GM23338 (cell line): ENCODE measurements around the gene GFRA1. TPM values are rescaled to one million over a fixed set of nuclear protein-coding genes. Genes with fewer than 3 reads are reported as not detected.

Experiments
- ATAC-seq: fragments of 200-7000 bp; cut with Tn5 transposase; 3 replicates; pipeline ENCODE4 v1.9.1; 2020
- DNase-seq: peaks from one replicate; pipeline ENCODE4 v3.0.0-alpha.2; 2015; ENCODE audit warnings: low spot score
- H2AFZ ChIP-seq: fragments of 200-600 bp; sonication (generic); 2 replicates; pipeline ENCODE4 v1.8.0; 2016; ENCODE audit warnings: antibody characterized with exemption, mild to moderate bottlenecking, moderate library complexity
- H3F3A ChIP-seq: fragments of 200-600 bp; sonication (generic); replicated peaks from 2 replicates; pipeline ENCODE4 v1.8.0; 2017; ENCODE audit warnings: antibody characterized with exemption, mixed run types, low read depth
- H3K27ac ChIP-seq: fragments of 200-600 bp; sonication (generic); 2 replicates; pipeline ENCODE4 v1.6.1; 2016; ENCODE audit warnings: low read depth
- H3K27me3 ChIP-seq: fragments of 200-600 bp; sonication (generic); 2 replicates; pipeline ENCODE4 v1.8.0; 2016; ENCODE audit warnings: mild to moderate bottlenecking, mixed run types, moderate library complexity; ENCODE audit not compliant: insufficient read depth
- H3K36me3 ChIP-seq: fragments of 200-600 bp; sonication (generic); 2 replicates; pipeline ENCODE4 v1.8.0; 2016; ENCODE audit warnings: mild to moderate bottlenecking; ENCODE audit not compliant: insufficient read depth
- H3K4me1 ChIP-seq: fragments of 200-600 bp; sonication (generic); 2 replicates; pipeline ENCODE4 v1.8.0; 2016; ENCODE audit warnings: mild to moderate bottlenecking, moderate library complexity; ENCODE audit not compliant: insufficient read depth
- H3K4me2 ChIP-seq: fragments of 200-600 bp; sonication (generic); 2 replicates; pipeline ENCODE4 v1.7.1; 2017; ENCODE audit warnings: mixed run types
- H3K4me3 ChIP-seq: fragments of 200-600 bp; sonication (generic); 2 replicates; pipeline ENCODE4 v1.6.1; 2016; ENCODE audit warnings: mixed run types
- H3K79me2 ChIP-seq: fragments of 200-600 bp; sonication (generic); replicated peaks from 2 replicates; pipeline ENCODE4 v1.8.0; 2017; ENCODE audit warnings: mild to moderate bottlenecking; ENCODE audit not compliant: insufficient read depth
- H3K9me2 ChIP-seq: fragments of 200-600 bp; sonication (generic); 2 replicates; pipeline ENCODE4 v1.8.0; 2017; ENCODE audit not compliant: insufficient read depth
- H4K20me1 ChIP-seq: fragments of 200-600 bp; sonication (generic); replicated peaks from 2 replicates; pipeline ENCODE4 v1.8.0; 2017; ENCODE audit warnings: mild to moderate bottlenecking; ENCODE audit not compliant: insufficient read depth
- H3K27ac Mint-ChIP-seq: 2 replicates; pipeline ENCODE4 v1.8.0; 2020; ENCODE audit warnings: inconsistent platforms, mild to moderate bottlenecking, moderate library complexity, mixed read lengths
- H3K27me3 Mint-ChIP-seq: 3 replicates; pipeline ENCODE4 v1.8.0; 2022; ENCODE audit warnings: low read depth, mild to moderate bottlenecking, moderate library complexity, mixed read lengths, inconsistent platforms; ENCODE audit not compliant: insufficient read depth, poor library complexity
- H3K36me3 Mint-ChIP-seq: 3 replicates; pipeline ENCODE4 v1.8.0; 2021; ENCODE audit warnings: low read depth, mild to moderate bottlenecking, inconsistent platforms, moderate library complexity, mixed read lengths
- H3K4me1 Mint-ChIP-seq: 3 replicates; pipeline ENCODE4 v1.8.0; 2020; ENCODE audit warnings: mild to moderate bottlenecking, inconsistent platforms, mixed read lengths
- H3K4me3 Mint-ChIP-seq: 3 replicates; pipeline ENCODE4 v1.8.0; 2021; ENCODE audit warnings: moderate library complexity, mild to moderate bottlenecking, inconsistent platforms, mixed read lengths
- H3K9me3 Mint-ChIP-seq: 3 replicates; pipeline ENCODE4 v1.8.0; 2020; ENCODE audit warnings: moderate library complexity, mild to moderate bottlenecking, inconsistent platforms, mixed read lengths
- CREB1 ChIP-seq: fragments of 250-450 bp; sonication (Bioruptor Pico); IDR thresholded peaks from 2 replicates; pipeline ENCODE4 v1.5.0; 2020; ENCODE audit warnings: low read depth, mild to moderate bottlenecking, moderate library complexity
- EZH2phosphoT487 ChIP-seq: fragments of 200-600 bp; sonication (generic); IDR thresholded peaks from one replicate; pipeline ENCODE4 v1.8.1; 2018; ENCODE audit warnings: antibody characterized with exemption; ENCODE audit not compliant: unreplicated experiment
- JUNB ChIP-seq: IDR thresholded peaks from one replicate; pipeline ENCODE4 v1.6.1; 2016; ENCODE audit warnings: antibody characterized with exemption; ENCODE audit not compliant: unreplicated experiment
- NANOG ChIP-seq: IDR thresholded peaks from 2 replicates; pipeline ENCODE4 v1.6.1; 2016; ENCODE audit warnings: antibody characterized with exemption, borderline replicate concordance
- POLR2AphosphoS5 ChIP-seq: IDR thresholded peaks from 2 replicates; pipeline ENCODE4 v1.6.1; 2016; ENCODE audit warnings: antibody characterized with exemption, low read depth
- STAT1 ChIP-seq: IDR thresholded peaks from one replicate; pipeline ENCODE4 v1.6.1; 2016; ENCODE audit warnings: antibody characterized with exemption; ENCODE audit not compliant: unreplicated experiment
- ZNF331 ChIP-seq: fragments of 250-450 bp; sonication (Bioruptor Pico); IDR thresholded peaks from 2 replicates; pipeline ENCODE4 v1.5.0; 2020; ENCODE audit warnings: low read depth, mild to moderate bottlenecking, moderate library complexity
- polyA plus RNA-seq: library from polyadenylated mRNA; unstranded; fragments of >200 nt; fragmentation: Nextera tagmentation; extraction: Ambion mirVana; gene quantifications from 2 replicates; pipeline ENCODE4 v1.2.1, GENCODE V29; 2016
- total RNA-seq: library from RNA; depleted of rRNA; stranded (reverse); fragments of >200 nt; shearing (Covaris generic); gene quantifications from 2 replicates; pipeline ENCODE4 v1.2.3, GENCODE V29; 2014
- TF ChIP-seq, protein P1 (sequence below), 2 experiments: fragments of 200-600 bp in 1 of 2; sonication (generic) in 1 of 2; conservative IDR thresholded peaks; 2 replicates each; pipeline versions ENCODE4 v1.5.1 to v1.6.1; 2016 to 2017; ENCODE audit warnings: antibody characterized with exemption in 2 of 2, low read depth in 2 of 2, mild to moderate bottlenecking in 2 of 2, moderate library complexity in 1 of 2
- TF ChIP-seq, protein P2 (sequence below): IDR thresholded peaks from one replicate; pipeline ENCODE4 v1.6.1; 2018; ENCODE audit warnings: antibody characterized with exemption; ENCODE audit not compliant: unreplicated experiment
- TF ChIP-seq, protein P3 (sequence below): fragments of 250-450 bp; sonication (Bioruptor Pico); IDR thresholded peaks from 2 replicates; pipeline ENCODE4 v1.5.0; 2020; ENCODE audit warnings: mild to moderate bottlenecking, moderate library complexity

The GFRA1 gene
- total and polyA plus RNA-seq, 2 experiments from 2014 or later = 1.4 to 2.8 TPM

DNA sequence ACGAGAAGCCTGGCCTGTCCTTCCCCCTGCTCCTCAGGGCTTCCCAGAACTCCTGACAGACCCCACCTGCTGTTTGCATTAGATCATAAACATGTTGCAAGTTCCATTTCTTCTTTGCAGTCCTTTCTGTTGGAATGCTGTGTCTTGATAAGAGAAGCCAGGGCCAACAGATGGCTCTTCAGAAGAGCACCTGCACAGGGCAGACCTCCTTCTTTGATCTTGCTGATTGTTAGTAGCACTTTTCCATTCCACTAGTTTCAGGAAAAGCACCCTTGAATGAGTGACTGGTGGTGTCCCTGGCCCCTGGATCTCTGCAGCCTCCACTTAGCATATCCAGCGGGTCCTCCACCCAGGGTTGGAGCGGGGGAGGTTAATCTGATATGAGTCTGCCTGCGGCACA lies 243.2 kb downstream of the GFRA1 start:
- Histone ChIP-seq H3K4me1 (no peaks in the 10 kb centered on the region), H3K4me3 (no peak overlapping the region), H3K27me3 (no peaks in the 10 kb centered on the region), H3F3A (no peaks in the 10 kb centered on the region), H4K20me1 (no peaks in the 10 kb centered on the region; the same call in 1 of the 2 replicates), H3K79me2 (no peaks in the 10 kb centered on the region), H3K36me3 (no peaks in the 10 kb centered on the region), H3K9me2 (no peaks in the 10 kb centered on the region; the same call in 1 of the 2 replicates), H3K4me2 (no peak overlapping the region), H2AFZ (no peak overlapping the region), H3K27ac (no peak overlapping the region)
- TF ChIP-seq CREB1 (no peak), STAT1 (no peak), POLR2AphosphoS5 (no peak)
- H3K36me3 Mint-ChIP-seq = peaks cover 6% of the 10 kb centered on the region; the same call in 1 of the 3 replicates
- no peak overlapping the region for H3K4me3 Mint-ChIP-seq
- DNase-seq (no peak), ATAC-seq (no peak)
- no peaks in the 10 kb centered on the region for H3K4me1 Mint-ChIP-seq
- H3K27ac Mint-ChIP-seq = no peak overlapping the region
- H3K27me3 Mint-ChIP-seq = no peaks in the 10 kb centered on the region
- H3K9me3 Mint-ChIP-seq = peaks cover 14% of the 10 kb centered on the region; the same call in 2 of the 3 replicates

DNA sequence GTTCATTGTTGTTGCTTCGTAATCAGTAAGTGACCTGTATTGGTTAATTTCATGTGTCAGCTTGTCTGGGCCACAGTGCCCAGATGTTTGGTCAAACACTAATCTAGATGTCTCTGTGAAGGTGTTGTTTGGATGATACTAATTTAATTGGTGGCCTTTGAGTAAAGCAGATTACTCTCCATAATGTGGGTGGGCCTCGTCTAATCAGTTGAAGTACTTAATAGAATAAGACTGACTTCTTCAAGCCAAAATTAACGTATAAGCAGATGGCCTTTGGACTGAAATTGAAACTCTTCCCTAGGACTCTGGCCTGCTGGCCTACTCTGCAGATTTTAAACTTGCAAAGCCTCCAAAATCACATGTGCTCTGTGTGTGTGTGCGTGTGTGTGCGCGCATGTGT lies 245.7 kb downstream of the GFRA1 start:
- H3K4me3 ChIP-seq = no peak overlapping the region
- H3K27ac Mint-ChIP-seq = no peak overlapping the region
- no peaks in the 10 kb centered on the region for H3F3A ChIP-seq
- no peaks in the 10 kb centered on the region for H3K27me3 ChIP-seq
- no peaks in the 10 kb centered on the region for H3K27me3 Mint-ChIP-seq
- no peaks in the 10 kb centered on the region for H3K4me1 ChIP-seq
- H4K20me1 ChIP-seq = no peaks in the 10 kb centered on the region; the same call in 1 of the 2 replicates
- H3K9me3 Mint-ChIP-seq = peaks cover 2% of the 10 kb centered on the region; the same call in 2 of the 3 replicates
- no peak for ATAC-seq
- H3K4me1 Mint-ChIP-seq = no peaks in the 10 kb centered on the region
- no peaks in the 10 kb centered on the region; the same call in 1 of the 2 replicates for H3K9me2 ChIP-seq
- no peak for DNase-seq
- no peak overlapping the region for H3K4me2 ChIP-seq
- no peaks in the 10 kb centered on the region for H3K36me3 Mint-ChIP-seq
- H3K4me3 Mint-ChIP-seq = no peak overlapping the region
- no peak overlapping the region for H2AFZ ChIP-seq
- no peak overlapping the region for H3K27ac ChIP-seq
- H3K79me2 ChIP-seq = no peaks in the 10 kb centered on the region
- H3K36me3 ChIP-seq = no peaks in the 10 kb centered on the region
- TF ChIP-seq NANOG = no peak
- no peak for TF ChIP-seq ZNF331
- TF ChIP-seq, protein P1, sequence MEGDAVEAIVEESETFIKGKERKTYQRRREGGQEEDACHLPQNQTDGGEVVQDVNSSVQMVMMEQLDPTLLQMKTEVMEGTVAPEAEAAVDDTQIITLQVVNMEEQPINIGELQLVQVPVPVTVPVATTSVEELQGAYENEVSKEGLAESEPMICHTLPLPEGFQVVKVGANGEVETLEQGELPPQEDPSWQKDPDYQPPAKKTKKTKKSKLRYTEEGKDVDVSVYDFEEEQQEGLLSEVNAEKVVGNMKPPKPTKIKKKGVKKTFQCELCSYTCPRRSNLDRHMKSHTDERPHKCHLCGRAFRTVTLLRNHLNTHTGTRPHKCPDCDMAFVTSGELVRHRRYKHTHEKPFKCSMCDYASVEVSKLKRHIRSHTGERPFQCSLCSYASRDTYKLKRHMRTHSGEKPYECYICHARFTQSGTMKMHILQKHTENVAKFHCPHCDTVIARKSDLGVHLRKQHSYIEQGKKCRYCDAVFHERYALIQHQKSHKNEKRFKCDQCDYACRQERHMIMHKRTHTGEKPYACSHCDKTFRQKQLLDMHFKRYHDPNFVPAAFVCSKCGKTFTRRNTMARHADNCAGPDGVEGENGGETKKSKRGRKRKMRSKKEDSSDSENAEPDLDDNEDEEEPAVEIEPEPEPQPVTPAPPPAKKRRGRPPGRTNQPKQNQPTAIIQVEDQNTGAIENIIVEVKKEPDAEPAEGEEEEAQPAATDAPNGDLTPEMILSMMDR (conservative IDR thresholded peaks at IDR 0.05; ENCODE audit: low read depth in 2 of 2) = no peak
- no peak for TF ChIP-seq POLR2AphosphoS5
- TF ChIP-seq, protein P2, sequence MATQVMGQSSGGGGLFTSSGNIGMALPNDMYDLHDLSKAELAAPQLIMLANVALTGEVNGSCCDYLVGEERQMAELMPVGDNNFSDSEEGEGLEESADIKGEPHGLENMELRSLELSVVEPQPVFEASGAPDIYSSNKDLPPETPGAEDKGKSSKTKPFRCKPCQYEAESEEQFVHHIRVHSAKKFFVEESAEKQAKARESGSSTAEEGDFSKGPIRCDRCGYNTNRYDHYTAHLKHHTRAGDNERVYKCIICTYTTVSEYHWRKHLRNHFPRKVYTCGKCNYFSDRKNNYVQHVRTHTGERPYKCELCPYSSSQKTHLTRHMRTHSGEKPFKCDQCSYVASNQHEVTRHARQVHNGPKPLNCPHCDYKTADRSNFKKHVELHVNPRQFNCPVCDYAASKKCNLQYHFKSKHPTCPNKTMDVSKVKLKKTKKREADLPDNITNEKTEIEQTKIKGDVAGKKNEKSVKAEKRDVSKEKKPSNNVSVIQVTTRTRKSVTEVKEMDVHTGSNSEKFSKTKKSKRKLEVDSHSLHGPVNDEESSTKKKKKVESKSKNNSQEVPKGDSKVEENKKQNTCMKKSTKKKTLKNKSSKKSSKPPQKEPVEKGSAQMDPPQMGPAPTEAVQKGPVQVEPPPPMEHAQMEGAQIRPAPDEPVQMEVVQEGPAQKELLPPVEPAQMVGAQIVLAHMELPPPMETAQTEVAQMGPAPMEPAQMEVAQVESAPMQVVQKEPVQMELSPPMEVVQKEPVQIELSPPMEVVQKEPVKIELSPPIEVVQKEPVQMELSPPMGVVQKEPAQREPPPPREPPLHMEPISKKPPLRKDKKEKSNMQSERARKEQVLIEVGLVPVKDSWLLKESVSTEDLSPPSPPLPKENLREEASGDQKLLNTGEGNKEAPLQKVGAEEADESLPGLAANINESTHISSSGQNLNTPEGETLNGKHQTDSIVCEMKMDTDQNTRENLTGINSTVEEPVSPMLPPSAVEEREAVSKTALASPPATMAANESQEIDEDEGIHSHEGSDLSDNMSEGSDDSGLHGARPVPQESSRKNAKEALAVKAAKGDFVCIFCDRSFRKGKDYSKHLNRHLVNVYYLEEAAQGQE = no peak
- no peak for TF ChIP-seq STAT1
- TF ChIP-seq JUNB = no peak
- TF ChIP-seq, protein P3, sequence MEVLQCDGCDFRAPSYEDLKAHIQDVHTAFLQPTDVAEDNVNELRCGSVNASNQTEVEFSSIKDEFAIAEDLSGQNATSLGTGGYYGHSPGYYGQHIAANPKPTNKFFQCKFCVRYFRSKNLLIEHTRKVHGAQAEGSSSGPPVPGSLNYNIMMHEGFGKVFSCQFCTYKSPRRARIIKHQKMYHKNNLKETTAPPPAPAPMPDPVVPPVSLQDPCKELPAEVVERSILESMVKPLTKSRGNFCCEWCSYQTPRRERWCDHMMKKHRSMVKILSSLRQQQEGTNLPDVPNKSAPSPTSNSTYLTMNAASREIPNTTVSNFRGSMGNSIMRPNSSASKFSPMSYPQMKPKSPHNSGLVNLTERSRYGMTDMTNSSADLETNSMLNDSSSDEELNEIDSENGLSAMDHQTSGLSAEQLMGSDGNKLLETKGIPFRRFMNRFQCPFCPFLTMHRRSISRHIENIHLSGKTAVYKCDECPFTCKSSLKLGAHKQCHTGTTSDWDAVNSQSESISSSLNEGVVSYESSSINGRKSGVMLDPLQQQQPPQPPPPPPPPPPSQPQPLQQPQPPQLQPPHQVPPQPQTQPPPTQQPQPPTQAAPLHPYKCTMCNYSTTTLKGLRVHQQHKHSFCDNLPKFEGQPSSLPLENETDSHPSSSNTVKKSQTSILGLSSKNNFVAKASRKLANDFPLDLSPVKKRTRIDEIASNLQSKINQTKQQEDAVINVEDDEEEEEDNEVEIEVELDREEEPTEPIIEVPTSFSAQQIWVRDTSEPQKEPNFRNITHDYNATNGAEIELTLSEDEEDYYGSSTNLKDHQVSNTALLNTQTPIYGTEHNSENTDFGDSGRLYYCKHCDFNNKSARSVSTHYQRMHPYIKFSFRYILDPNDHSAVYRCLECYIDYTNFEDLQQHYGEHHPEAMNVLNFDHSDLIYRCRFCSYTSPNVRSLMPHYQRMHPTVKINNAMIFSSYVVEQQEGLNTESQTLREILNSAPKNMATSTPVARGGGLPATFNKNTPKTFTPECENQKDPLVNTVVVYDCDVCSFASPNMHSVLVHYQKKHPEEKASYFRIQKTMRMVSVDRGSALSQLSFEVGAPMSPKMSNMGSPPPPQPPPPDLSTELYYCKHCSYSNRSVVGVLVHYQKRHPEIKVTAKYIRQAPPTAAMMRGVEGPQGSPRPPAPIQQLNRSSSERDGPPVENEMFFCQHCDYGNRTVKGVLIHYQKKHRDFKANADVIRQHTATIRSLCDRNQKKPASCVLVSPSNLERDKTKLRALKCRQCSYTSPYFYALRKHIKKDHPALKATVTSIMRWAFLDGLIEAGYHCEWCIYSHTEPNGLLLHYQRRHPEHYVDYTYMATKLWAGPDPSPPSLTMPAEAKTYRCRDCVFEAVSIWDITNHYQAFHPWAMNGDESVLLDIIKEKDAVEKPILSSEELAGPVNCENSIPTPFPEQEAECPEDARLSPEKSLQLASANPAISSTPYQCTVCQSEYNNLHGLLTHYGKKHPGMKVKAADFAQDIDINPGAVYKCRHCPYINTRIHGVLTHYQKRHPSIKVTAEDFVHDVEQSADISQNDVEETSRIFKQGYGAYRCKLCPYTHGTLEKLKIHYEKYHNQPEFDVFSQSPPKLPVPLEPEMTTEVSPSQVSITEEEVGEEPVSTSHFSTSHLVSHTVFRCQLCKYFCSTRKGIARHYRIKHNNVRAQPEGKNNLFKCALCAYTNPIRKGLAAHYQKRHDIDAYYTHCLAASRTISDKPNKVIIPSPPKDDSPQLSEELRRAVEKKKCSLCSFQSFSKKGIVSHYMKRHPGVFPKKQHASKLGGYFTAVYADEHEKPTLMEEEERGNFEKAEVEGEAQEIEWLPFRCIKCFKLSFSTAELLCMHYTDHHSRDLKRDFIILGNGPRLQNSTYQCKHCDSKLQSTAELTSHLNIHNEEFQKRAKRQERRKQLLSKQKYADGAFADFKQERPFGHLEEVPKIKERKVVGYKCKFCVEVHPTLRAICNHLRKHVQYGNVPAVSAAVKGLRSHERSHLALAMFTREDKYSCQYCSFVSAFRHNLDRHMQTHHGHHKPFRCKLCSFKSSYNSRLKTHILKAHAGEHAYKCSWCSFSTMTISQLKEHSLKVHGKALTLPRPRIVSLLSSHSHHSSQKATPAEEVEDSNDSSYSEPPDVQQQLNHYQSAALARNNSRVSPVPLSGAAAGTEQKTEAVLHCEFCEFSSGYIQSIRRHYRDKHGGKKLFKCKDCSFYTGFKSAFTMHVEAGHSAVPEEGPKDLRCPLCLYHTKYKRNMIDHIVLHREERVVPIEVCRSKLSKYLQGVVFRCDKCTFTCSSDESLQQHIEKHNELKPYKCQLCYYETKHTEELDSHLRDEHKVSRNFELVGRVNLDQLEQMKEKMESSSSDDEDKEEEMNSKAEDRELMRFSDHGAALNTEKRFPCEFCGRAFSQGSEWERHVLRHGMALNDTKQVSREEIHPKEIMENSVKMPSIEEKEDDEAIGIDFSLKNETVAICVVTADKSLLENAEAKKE = no peak
- no peak for TF ChIP-seq EZH2phosphoT487
